IPS-20b (cell line): Measurements from ENCODE around the gene JMJD6.

Source experiments
- H3K27ac ChIP-seq: one replicate; pipeline ENCODE4 v1.5.1; 2013; ENCODE audit warnings: low read length
- H3K27me3 ChIP-seq: 2 replicates; pipeline ENCODE4 v1.6.1; 2013; ENCODE audit warnings: mild to moderate bottlenecking, low read length, inconsistent platforms; ENCODE audit not compliant: insufficient read depth
- H3K36me3 ChIP-seq: 2 replicates; pipeline ENCODE4 v1.6.1; 2013; ENCODE audit warnings: low read depth, mild to moderate bottlenecking, inconsistent platforms, low read length, moderate library complexity; ENCODE audit not compliant: insufficient read depth
- H3K4me1 ChIP-seq: 2 replicates; pipeline ENCODE4 v1.6.1; 2013; ENCODE audit warnings: mild to moderate bottlenecking, control low read depth, inconsistent platforms, low read length, moderate library complexity; ENCODE audit not compliant: insufficient read depth
- H3K4me3 ChIP-seq: 2 replicates; pipeline ENCODE4 v1.5.1; 2013; ENCODE audit warnings: mild to moderate bottlenecking, low read length, inconsistent platforms
- H3K9ac ChIP-seq: 2 replicates; pipeline ENCODE4 v1.6.1; 2013; ENCODE audit warnings: low read depth, mild to moderate bottlenecking, inconsistent platforms, low read length, moderate library complexity
- H3K9me3 ChIP-seq: 2 replicates; pipeline ENCODE4 v1.6.1; 2013; ENCODE audit warnings: mild to moderate bottlenecking, low read depth, low read length, inconsistent platforms; ENCODE audit not compliant: insufficient read depth

The JMJD6 gene

GRCh38 chr17:76688165-76688622 lies 38.2 kb downstream of the JMJD6 start:
- H3K9ac ChIP-seq, result no peak overlapping the region
- H3K27ac ChIP-seq, result no peak overlapping the region
- H3K36me3 ChIP-seq, result no peaks in the 10 kb centered on the region
- no peak overlapping the region for H3K4me3 ChIP-seq
- peaks cover 10% of the 10 kb centered on the region for H3K4me1 ChIP-seq
- no peaks in the 10 kb centered on the region for H3K27me3 ChIP-seq
- no peaks in the 10 kb centered on the region for H3K9me3 ChIP-seq

- no peaks in the 10 kb centered on the region for H3K27me3 ChIP-seq
- no peak overlapping the region for H3K9ac ChIP-seq
- no peaks in the 10 kb centered on the region for H3K9me3 ChIP-seq
- no peak overlapping the region for H3K27ac ChIP-seq
- no peak overlapping the region for H3K4me3 ChIP-seq
- H3K36me3 ChIP-seq, result no peaks in the 10 kb centered on the region
- H3K4me1 ChIP-seq, result peaks cover 10% of the 10 kb centered on the region
Observed at GRCh38 chr17:76687298-76688164, 38.9 kb downstream of the JMJD6 start.

DNA sequence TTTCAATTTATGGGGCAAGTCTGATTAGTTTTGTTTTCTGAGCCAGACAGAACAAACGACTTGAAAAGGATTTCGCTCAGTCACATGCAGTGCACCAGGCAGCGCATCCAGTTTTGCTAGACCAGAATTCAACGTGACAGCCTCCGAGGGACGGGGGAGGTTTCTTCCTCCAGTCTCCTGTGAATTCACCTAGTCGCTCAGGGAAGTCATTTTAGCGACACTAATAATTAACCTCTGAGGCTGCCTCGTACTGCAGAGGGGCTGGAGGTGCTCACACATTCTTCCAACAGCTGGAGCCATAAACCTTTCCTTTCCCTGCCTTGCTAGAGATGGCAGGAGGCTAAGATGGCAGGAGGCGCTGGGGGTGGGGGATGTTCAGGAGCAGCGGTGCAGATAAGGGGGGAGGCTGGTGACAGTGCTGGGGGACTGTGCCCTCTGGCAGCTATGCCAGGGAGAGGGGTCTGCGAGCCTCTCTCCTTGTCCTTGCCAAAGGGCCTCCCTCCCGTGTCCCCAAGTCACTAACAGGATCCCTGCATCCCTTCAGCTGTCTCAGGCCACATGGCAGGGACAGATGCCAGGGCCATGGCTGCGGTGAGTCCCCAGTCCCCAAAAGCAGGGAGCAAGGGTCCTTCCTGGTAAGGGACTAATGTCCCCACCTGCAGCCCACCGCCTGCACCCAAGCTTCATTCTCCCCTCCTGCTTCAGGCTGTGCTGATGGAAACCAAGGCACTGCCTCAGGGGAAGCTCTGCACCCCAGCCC lies 39.7 kb downstream of the JMJD6 start:
- no peaks in the 10 kb centered on the region for H3K9me3 ChIP-seq
- H3K36me3 ChIP-seq, result no peaks in the 10 kb centered on the region
- peaks cover 10% of the 10 kb centered on the region for H3K4me1 ChIP-seq
- H3K27me3 ChIP-seq, result no peaks in the 10 kb centered on the region
- H3K4me3 ChIP-seq, result no peak overlapping the region
- no peak overlapping the region for H3K27ac ChIP-seq
- no peak overlapping the region for H3K9ac ChIP-seq

- peaks cover 13% of the 10 kb centered on the region for H3K4me1 ChIP-seq
- H3K27me3 ChIP-seq, result no peaks in the 10 kb centered on the region
- no peaks in the 10 kb centered on the region for H3K9me3 ChIP-seq
- H3K4me3 ChIP-seq, result no peak overlapping the region
- no peak overlapping the region for H3K9ac ChIP-seq
- no peak overlapping the region for H3K27ac ChIP-seq
- H3K36me3 ChIP-seq, result no peaks in the 10 kb centered on the region
Observed at GRCh38 chr17:76685846-76686245, 40.6 kb downstream of the JMJD6 start.

- no peak overlapping the region for H3K4me3 ChIP-seq
- no peaks in the 10 kb centered on the region for H3K27me3 ChIP-seq
- H3K4me1 ChIP-seq, result peaks cover 13% of the 10 kb centered on the region
- H3K9ac ChIP-seq, result no peak overlapping the region
- H3K27ac ChIP-seq, result no peak overlapping the region
- H3K36me3 ChIP-seq, result no peaks in the 10 kb centered on the region
- H3K9me3 ChIP-seq, result no peaks in the 10 kb centered on the region
Observed at GRCh38 chr17:76685366-76685765, 41.0 kb downstream of the JMJD6 start.

GRCh38 chr17:76684756-76685155 lies 41.6 kb downstream of the JMJD6 start:
- no peaks in the 10 kb centered on the region for H3K36me3 ChIP-seq
- no peaks in the 10 kb centered on the region for H3K27me3 ChIP-seq
- no peaks in the 10 kb centered on the region for H3K9me3 ChIP-seq
- H3K27ac ChIP-seq, result no peak overlapping the region
- H3K4me1 ChIP-seq, result peaks cover 13% of the 10 kb centered on the region
- no peak overlapping the region for H3K4me3 ChIP-seq
- H3K9ac ChIP-seq, result no peak overlapping the region

GRCh38 chr17:76683921-76684745 lies 42.3 kb downstream of the JMJD6 start:
- no peaks in the 10 kb centered on the region for H3K9me3 ChIP-seq
- no peaks in the 10 kb centered on the region for H3K27me3 ChIP-seq
- H3K9ac ChIP-seq, result no peak overlapping the region
- H3K4me1 ChIP-seq, result peaks cover 13% of the 10 kb centered on the region
- H3K27ac ChIP-seq, result no peak overlapping the region
- H3K36me3 ChIP-seq, result no peaks in the 10 kb centered on the region
- H3K4me3 ChIP-seq, result no peak overlapping the region

DNA sequence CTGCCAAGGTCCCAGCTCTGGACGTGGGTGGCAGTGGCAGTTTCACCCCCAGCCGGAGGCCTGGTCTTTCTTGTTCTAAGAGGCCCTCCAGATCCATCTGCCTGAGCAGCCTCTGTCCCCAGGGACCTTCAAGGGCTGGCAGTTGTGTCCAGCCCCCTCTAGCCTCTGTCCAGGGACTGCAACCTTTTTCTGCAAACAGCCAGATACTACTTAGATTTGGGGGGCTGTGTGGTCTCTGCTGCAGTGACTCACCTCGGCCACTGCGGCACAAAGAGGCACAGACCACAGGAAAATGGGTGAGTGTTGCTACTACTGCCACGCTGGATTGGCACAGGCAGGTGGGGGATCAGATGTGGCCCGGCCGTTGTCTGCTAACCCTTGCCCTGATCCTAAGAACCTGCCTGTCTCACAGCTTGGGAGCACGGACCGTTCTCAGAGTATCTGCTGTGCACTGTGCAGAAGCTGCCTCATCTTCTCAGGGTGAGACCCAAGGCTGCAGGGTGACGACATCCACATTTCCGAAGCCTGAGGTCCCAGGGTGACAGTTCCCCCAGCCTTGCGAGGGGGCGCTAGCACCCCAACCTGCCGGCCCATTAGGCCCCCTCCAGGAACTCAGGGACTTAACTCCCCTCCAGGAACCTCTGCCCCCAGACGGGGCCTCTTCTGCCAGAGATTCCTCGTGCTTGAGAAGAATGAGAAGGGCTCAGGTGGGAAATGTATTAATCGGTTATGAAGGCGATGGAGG lies 43.2 kb downstream of the JMJD6 start:
- no peaks in the 10 kb centered on the region for H3K36me3 ChIP-seq
- H3K27ac ChIP-seq, result no peak overlapping the region
- peaks cover 13% of the 10 kb centered on the region for H3K4me1 ChIP-seq
- H3K9ac ChIP-seq, result no peak overlapping the region
- H3K27me3 ChIP-seq, result no peaks in the 10 kb centered on the region
- no peaks in the 10 kb centered on the region for H3K9me3 ChIP-seq
- H3K4me3 ChIP-seq, result no peak overlapping the region

DNA sequence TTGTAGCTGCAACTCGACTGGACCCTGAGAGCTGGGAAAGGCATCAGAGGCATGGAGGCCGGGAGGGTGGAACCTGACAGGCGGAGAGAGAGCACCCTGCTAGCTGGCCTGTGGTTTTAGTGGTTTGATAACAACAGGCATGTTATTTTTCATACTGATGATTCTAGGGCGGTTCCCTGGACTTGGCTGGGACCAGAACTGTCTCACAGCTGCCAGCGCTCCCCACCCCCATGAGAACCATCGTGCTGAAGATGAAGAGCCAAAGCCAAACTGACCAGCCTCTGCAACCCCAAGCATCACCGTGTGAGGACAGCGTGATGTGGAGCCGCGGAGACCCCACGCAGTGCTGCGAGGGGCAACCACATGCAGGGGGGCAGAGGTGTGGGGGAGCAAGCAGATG lies 44.1 kb downstream of the JMJD6 start:
- H3K36me3 ChIP-seq, result no peaks in the 10 kb centered on the region
- H3K27ac ChIP-seq, result no peak overlapping the region
- no peak overlapping the region for H3K9ac ChIP-seq
- no peaks in the 10 kb centered on the region for H3K9me3 ChIP-seq
- peaks cover 11% of the 10 kb centered on the region for H3K4me1 ChIP-seq
- H3K27me3 ChIP-seq, result no peaks in the 10 kb centered on the region
- no peak overlapping the region for H3K4me3 ChIP-seq

GRCh38 chr17:76681222-76682137 lies 44.9 kb downstream of the JMJD6 start:
- Histone ChIP-seq H3K9ac (no peak overlapping the region), H3K4me1 (peaks cover 2% of the 10 kb centered on the region; the same call in 1 of the 2 replicates), H3K4me3 (no peak overlapping the region), H3K36me3 (no peaks in the 10 kb centered on the region), H3K9me3 (no peaks in the 10 kb centered on the region), H3K27ac (no peak overlapping the region), H3K27me3 (no peaks in the 10 kb centered on the region)
